Measurements from ENCODE around the gene DTNB. TPM values are rescaled to one million over a fixed set of nuclear protein-coding genes. Genes with fewer than 3 reads are reported as not detected.

The DTNB gene
- total and polyA plus RNA-seq, 2 donors (not counting 1 experiment from before 2014, with no cell fraction given): 5.1 to 5.4 TPM

GRCh38 chr2:25334482-25334881, 338.9 kb downstream of the DTNB start:
- Histone ChIP-seq H3K36me3 (ENCODE audit: control insufficient read depth, insufficient read depth, low read length) (no peaks in the 10 kb centered on the region), H3K4me2 (ENCODE audit: extremely low read depth, insufficient read depth, low read length) (no peak overlapping the region), H3K4me3 (replicated peaks in 1 of 4; ENCODE audit: control extremely low read depth in 1 of 4, insufficient read depth in 1 of 4, low read depth in 3 of 4, low read length in 4 of 4) (no peak overlapping the region), H3K4me1 (ENCODE audit: control insufficient read depth, extremely low read depth, insufficient read depth, low read length) (peaks cover 2% of the 10 kb centered on the region), H3K9me3 (ENCODE audit: control insufficient read depth, insufficient read depth, low read depth, low read length) (no peaks in the 10 kb centered on the region), H2AFZ (ENCODE audit: low read length) (no peak overlapping the region), H3K79me2 (ENCODE audit: control insufficient read depth, insufficient read depth, low read length) (no peaks in the 10 kb centered on the region), H3K27me3 (ENCODE audit: control insufficient read depth, insufficient read depth, low read length) (no peaks in the 10 kb centered on the region), H3K9ac (ENCODE audit: insufficient read depth, low read length) (no peak overlapping the region), H3K27ac (ENCODE audit: insufficient read depth, low read length) (no peak overlapping the region), H4K20me1 (ENCODE audit: control insufficient read depth, extremely low read depth, insufficient read depth, low read length) (no peaks in the 10 kb centered on the region)
- DNase-seq (ENCODE audit: low read depth in 2 of 2): no peak
- TF ChIP-seq EZH2 (IDR thresholded peaks at IDR 0.05; ENCODE audit: low read length, missing control alignments) (no peak), CTCF (conservative IDR thresholded peaks at IDR 0.05 in 1 of 2, IDR thresholded peaks at IDR 0.05 in 1 of 2; ENCODE audit: low read depth in 1 of 2, low read length in 2 of 2) (no peak)

- Histone ChIP-seq H3K79me2 (ENCODE audit: control insufficient read depth, insufficient read depth, low read length) (no peaks in the 10 kb centered on the region), H3K27me3 (ENCODE audit: control insufficient read depth, insufficient read depth, low read length) (no peaks in the 10 kb centered on the region), H2AFZ (ENCODE audit: low read length) (no peak overlapping the region), H3K9me3 (ENCODE audit: control insufficient read depth, insufficient read depth, low read depth, low read length) (no peaks in the 10 kb centered on the region), H4K20me1 (ENCODE audit: control insufficient read depth, extremely low read depth, insufficient read depth, low read length) (no peaks in the 10 kb centered on the region), H3K27ac (ENCODE audit: insufficient read depth, low read length) (no peak overlapping the region), H3K9ac (ENCODE audit: insufficient read depth, low read length) (no peak overlapping the region), H3K4me1 (ENCODE audit: control insufficient read depth, extremely low read depth, insufficient read depth, low read length) (peaks cover 2% of the 10 kb centered on the region), H3K4me2 (ENCODE audit: extremely low read depth, insufficient read depth, low read length) (no peak overlapping the region), H3K4me3 (replicated peaks in 1 of 4; ENCODE audit: control extremely low read depth in 1 of 4, insufficient read depth in 1 of 4, low read depth in 3 of 4, low read length in 4 of 4) (no peak overlapping the region), H3K36me3 (ENCODE audit: control insufficient read depth, insufficient read depth, low read length) (no peaks in the 10 kb centered on the region)
- DNase-seq (ENCODE audit: low read depth in 2 of 2): no peak
- TF ChIP-seq CTCF (conservative IDR thresholded peaks at IDR 0.05 in 1 of 2, IDR thresholded peaks at IDR 0.05 in 1 of 2; ENCODE audit: low read depth in 1 of 2, low read length in 2 of 2) (no peak), EZH2 (IDR thresholded peaks at IDR 0.05; ENCODE audit: low read length, missing control alignments) (no peak)
Observed at GRCh38 chr2:25333981-25334380, 339.4 kb downstream of the DTNB start.

- no peaks in the 10 kb centered on the region for H3K9me3 ChIP-seq (ENCODE audit: control insufficient read depth, insufficient read depth, low read depth, low read length)
- no peak overlapping the region for H3K27ac ChIP-seq (ENCODE audit: insufficient read depth, low read length)
- H3K4me3 ChIP-seq (replicated peaks in 1 of 4; ENCODE audit: control extremely low read depth in 1 of 4, insufficient read depth in 1 of 4, low read depth in 3 of 4, low read length in 4 of 4): no peak overlapping the region
- no peaks in the 10 kb centered on the region for H3K79me2 ChIP-seq (ENCODE audit: control insufficient read depth, insufficient read depth, low read length)
- H4K20me1 ChIP-seq (ENCODE audit: control insufficient read depth, extremely low read depth, insufficient read depth, low read length): no peaks in the 10 kb centered on the region
- no peaks in the 10 kb centered on the region for H3K4me1 ChIP-seq (ENCODE audit: control insufficient read depth, extremely low read depth, insufficient read depth, low read length)
- TF ChIP-seq EZH2 (IDR thresholded peaks at IDR 0.05; ENCODE audit: low read length, missing control alignments): no peak
- no peak for TF ChIP-seq CTCF (conservative IDR thresholded peaks at IDR 0.05 in 1 of 2, IDR thresholded peaks at IDR 0.05 in 1 of 2; ENCODE audit: low read depth in 1 of 2, low read length in 2 of 2)
- no peak for DNase-seq (ENCODE audit: low read depth in 2 of 2)
- H3K9ac ChIP-seq (ENCODE audit: insufficient read depth, low read length): no peak overlapping the region
- no peak overlapping the region for H3K4me2 ChIP-seq (ENCODE audit: extremely low read depth, insufficient read depth, low read length)
- no peak overlapping the region for H2AFZ ChIP-seq (ENCODE audit: low read length)
- H3K27me3 ChIP-seq (ENCODE audit: control insufficient read depth, insufficient read depth, low read length): no peaks in the 10 kb centered on the region
- H3K36me3 ChIP-seq (ENCODE audit: control insufficient read depth, insufficient read depth, low read length): no peaks in the 10 kb centered on the region
Observed at GRCh38 chr2:25332571-25332970, 340.8 kb downstream of the DTNB start.

All from fibroblast of lung (primary cell).